ENCODE results near the gene MEPE.

The MEPE gene

GRCh38 chr4:87855559-87855958, 22.8 kb downstream of the MEPE start (continued):
- TF ChIP-seq ZNF639 (tag by site-specific recombination; IDR thresholded peaks at IDR 0.05): no peak

GRCh38 chr4:87856816-87857215, 24.0 kb downstream of the MEPE start:
- Histone ChIP-seq H3K4me3 (ENCODE audit: low read depth, low read length) (no peak overlapping the region), H3K27ac (ENCODE audit: extremely low read depth, low read depth, low read length) (no peak overlapping the region), H3K4me1 (ENCODE audit: control insufficient read depth, insufficient read depth, low read length) (no peaks in the 10 kb centered on the region), H3K36me3 (ENCODE audit: control insufficient read depth in 2 of 2, insufficient read depth in 1 of 2, low read length in 2 of 2) (no peaks in the 10 kb centered on the region), H3K9me3 (ENCODE audit: control insufficient read depth, insufficient read depth, low read depth, low read length) (no peaks in the 10 kb centered on the region)
- CTCF ChIA-PET: interaction anchor here (0.6 to 2.1 kb wide), 4 partner anchors 117 to 355 kb away, joined by 3 to 12 read pairs (median 4); no protein-coding TSS in a partner anchor
- TF ChIP-seq ELK4 (IDR thresholded peaks at IDR 0.05; ENCODE audit: borderline replicate concordance, low read depth, low read length) (no peak), ZNF223 (tag by site-specific recombination; IDR thresholded peaks at IDR 0.05) (no peak), ZNF704 (tag by site-specific recombination; IDR thresholded peaks at IDR 0.05) (no peak), OVOL3 (tag by site-specific recombination; IDR thresholded peaks at IDR 0.05) (no peak), ZNF837 (tag by site-specific recombination; IDR thresholded peaks at IDR 0.05) (no peak), FEZF1 (tag by site-specific recombination; IDR thresholded peaks at IDR 0.05) (no peak), REST (tag by site-specific recombination; IDR thresholded peaks at IDR 0.05) (no peak), ZNF792 (tag by site-specific recombination; IDR thresholded peaks at IDR 0.05) (no peak), HOXA7 (CRISPR knock-in tag; IDR thresholded peaks at IDR 0.05; ENCODE audit: borderline replicate concordance) (no peak), ZBTB6 (tag by site-specific recombination; IDR thresholded peaks at IDR 0.05) (no peak), ZNF423 (tag by site-specific recombination; IDR thresholded peaks at IDR 0.05) (no peak), SP2 (tag by site-specific recombination; IDR thresholded peaks at IDR 0.05) (no peak), ZNF544 (tag by site-specific recombination; IDR thresholded peaks at IDR 0.05) (no peak), ZNF174 (tag by site-specific recombination; IDR thresholded peaks at IDR 0.05) (no peak), ZNF248 (tag by site-specific recombination; IDR thresholded peaks at IDR 0.05) (no peak)
- POLR2A ChIA-PET: no interaction called here

- CTCF ChIA-PET: interaction anchor here (0.5 to 2.1 kb wide), 3 partner anchors 8 to 354 kb away, joined by 4 to 12 read pairs (median 5); no protein-coding TSS in a partner anchor
- POLR2A ChIA-PET: interaction anchor here (0.5 kb wide), 1 partner anchor 309 kb away, joined by 3 read pairs; no protein-coding TSS in a partner anchor
- H3K9me3 ChIP-seq (ENCODE audit: control insufficient read depth, insufficient read depth, low read depth, low read length): no peaks in the 10 kb centered on the region
- TF ChIP-seq ZNF416 (tag by site-specific recombination; IDR thresholded peaks at IDR 0.05) (no peak), ZNF404 (tag by site-specific recombination; IDR thresholded peaks at IDR 0.05) (no peak), ZNF514 (tag by site-specific recombination; IDR thresholded peaks at IDR 0.05) (no peak), OSR2 (tag by site-specific recombination; IDR thresholded peaks at IDR 0.05) (no peak), FEZF1 (tag by site-specific recombination; IDR thresholded peaks at IDR 0.05) (no peak), ZNF121 (tag by site-specific recombination; IDR thresholded peaks at IDR 0.05) (no peak), REST (tag by site-specific recombination; IDR thresholded peaks at IDR 0.05) (no peak), ZNF792 (tag by site-specific recombination; IDR thresholded peaks at IDR 0.05) (no peak), ZNF785 (tag by site-specific recombination; IDR thresholded peaks at IDR 0.05) (no peak)
- H3K36me3 ChIP-seq (ENCODE audit: control insufficient read depth in 2 of 2, insufficient read depth in 1 of 2, low read length in 2 of 2): no peaks in the 10 kb centered on the region
- H3K27ac ChIP-seq (ENCODE audit: extremely low read depth, low read depth, low read length): no peak overlapping the region
- no peak overlapping the region for H3K4me3 ChIP-seq (ENCODE audit: low read depth, low read length)
- no peaks in the 10 kb centered on the region for H3K4me1 ChIP-seq (ENCODE audit: control insufficient read depth, insufficient read depth, low read length)
Observed at GRCh38 chr4:87857789-87858188, 25.0 kb downstream of the MEPE start.

All from HEK293 (cell line).